H9 (cell line): ENCODE results near the gene TBX21. TPM values are rescaled to one million over a fixed set of nuclear protein-coding genes. Genes with fewer than 3 reads are reported as not detected.

Source experiments
- DNase-seq: peaks from one replicate; pipeline ENCODE4 v3.0.0-alpha.2; 2017
- H2AFZ ChIP-seq: one replicate; pipeline ENCODE4 v1.6.1; 2013; ENCODE audit warnings: mild to moderate bottlenecking, low read length, control low read depth, moderate library complexity
- H2AK5ac ChIP-seq: 2 replicates; pipeline ENCODE4 v1.6.1; 2013; ENCODE audit warnings: low read length, control low read depth, mixed read lengths; ENCODE audit not compliant: insufficient read length
- H2BK120ac ChIP-seq: one replicate; pipeline ENCODE4 v1.6.1; 2013; ENCODE audit warnings: low read depth, mild to moderate bottlenecking, low read length, control low read depth, inconsistent platforms; ENCODE audit not compliant: poor library complexity, severe bottlenecking
- H2BK12ac ChIP-seq: 2 replicates; pipeline ENCODE4 v1.6.1; 2013; ENCODE audit warnings: low read length, control low read depth, mixed read lengths, low read depth; ENCODE audit not compliant: insufficient read length
- H2BK15ac ChIP-seq: 2 replicates; pipeline ENCODE4 v1.6.1; 2013; ENCODE audit warnings: low read depth, low read length, control low read depth
- H2BK20ac ChIP-seq: one replicate; pipeline ENCODE4 v1.6.1; 2013; ENCODE audit warnings: low read depth, mild to moderate bottlenecking, low read length, control low read depth, inconsistent platforms; ENCODE audit not compliant: poor library complexity, severe bottlenecking
- H2BK5ac ChIP-seq: 2 replicates; pipeline ENCODE4 v1.6.1; 2013; ENCODE audit warnings: low read length, control low read depth, mixed read lengths; ENCODE audit not compliant: insufficient read length
- H3K14ac ChIP-seq: 2 replicates; pipeline ENCODE4 v1.6.1; 2013; ENCODE audit warnings: low read length, control low read depth; ENCODE audit not compliant: insufficient read depth
- H3K18ac ChIP-seq: 2 replicates; pipeline ENCODE4 v1.6.1; 2013; ENCODE audit warnings: low read depth, mild to moderate bottlenecking, mixed read lengths, low read length, control low read depth; ENCODE audit not compliant: insufficient read length
- H3K23ac ChIP-seq: 2 replicates; pipeline ENCODE4 v1.6.1; 2013; ENCODE audit warnings: low read length, control low read depth, mixed read lengths, low read depth; ENCODE audit not compliant: insufficient read length
- H3K23me2 ChIP-seq: 2 replicates; pipeline ENCODE4 v1.6.1; 2013; ENCODE audit warnings: low read depth, mild to moderate bottlenecking, mixed read lengths, low read length, control low read depth; ENCODE audit not compliant: insufficient read length, poor library complexity, severe bottlenecking
- H3K27ac ChIP-seq: 2 replicates; pipeline ENCODE4 v1.5.1; 2013; ENCODE audit warnings: low read length, control low read depth, mixed read lengths, low read depth; ENCODE audit not compliant: insufficient read length
- H3K27me3 ChIP-seq: 2 replicates; pipeline ENCODE4 v1.6.1; 2013; ENCODE audit warnings: low read length, control low read depth, inconsistent platforms; ENCODE audit not compliant: insufficient read depth
- H3K4ac ChIP-seq: 2 replicates; pipeline ENCODE4 v1.6.1; 2013; ENCODE audit warnings: low read depth, mild to moderate bottlenecking, control low read depth, inconsistent platforms, low read length, moderate library complexity
- H3K4me1 ChIP-seq: 2 replicates; pipeline ENCODE4 v1.6.1; 2013; ENCODE audit warnings: low read length, control low read depth, inconsistent platforms; ENCODE audit not compliant: insufficient read depth
- H3K4me2 ChIP-seq: 2 replicates; pipeline ENCODE4 v1.6.1; 2013; ENCODE audit warnings: low read length, control low read depth, mixed read lengths; ENCODE audit not compliant: insufficient read length, insufficient read depth
- H3K56ac ChIP-seq: 2 replicates; pipeline ENCODE4 v1.6.1; 2013; ENCODE audit warnings: low read depth, mild to moderate bottlenecking, mixed read lengths, low read length, control low read depth; ENCODE audit not compliant: insufficient read length
- H3K79me1 ChIP-seq: 2 replicates; pipeline ENCODE4 v1.6.1; 2013; ENCODE audit warnings: low read depth, mild to moderate bottlenecking, moderate library complexity, low read length, control low read depth, inconsistent platforms; ENCODE audit not compliant: insufficient read depth, poor library complexity, severe bottlenecking
- H3K79me2 ChIP-seq: 2 replicates; pipeline ENCODE4 v1.6.1; 2013; ENCODE audit warnings: low read length, control low read depth, inconsistent platforms; ENCODE audit not compliant: insufficient read depth
- H3K9ac ChIP-seq: 2 replicates; pipeline ENCODE4 v1.6.1; 2013; ENCODE audit warnings: low read length, control low read depth, mixed read lengths; ENCODE audit not compliant: insufficient read length; ENCODE audit errors: extremely low read depth
- H3K9me3 ChIP-seq: one replicate; pipeline ENCODE4 v1.6.1; 2013; ENCODE audit warnings: low read depth, low read length, inconsistent platforms; ENCODE audit not compliant: control insufficient read depth
- H3T11ph ChIP-seq: one replicate; pipeline ENCODE4 v1.6.1; 2013; ENCODE audit warnings: mild to moderate bottlenecking, low read length, control low read depth, inconsistent platforms
- H4K20me1 ChIP-seq: one replicate; pipeline ENCODE4 v1.6.1; 2013; ENCODE audit not compliant: control insufficient read depth, insufficient read length, insufficient read depth
- H4K5ac ChIP-seq: 2 replicates; pipeline ENCODE4 v1.6.1; 2013; ENCODE audit warnings: low read depth, mild to moderate bottlenecking, mixed read lengths, low read length, control low read depth; ENCODE audit not compliant: insufficient read length
- H4K8ac ChIP-seq: replicated peaks from 2 replicates; pipeline ENCODE4 v1.6.1; 2013; ENCODE audit warnings: low read length, control low read depth, mixed read lengths, low read depth; ENCODE audit not compliant: insufficient read length
- H4K91ac ChIP-seq: 2 replicates; pipeline ENCODE4 v1.6.1; 2013; ENCODE audit warnings: low read depth, mild to moderate bottlenecking, moderate library complexity, mixed read lengths, low read length, control low read depth; ENCODE audit not compliant: insufficient read length
- H3K27ac Mint-ChIP-seq, 3 experiments: 2 replicates in 2 of 3; 3 replicates in 1 of 3; pipeline ENCODE4 v1.8.0; 2020 to 2021; ENCODE audit warnings: mixed read lengths in 3 of 3, mild to moderate bottlenecking in 1 of 3, moderate library complexity in 1 of 3
- H3K27me3 Mint-ChIP-seq: 2 replicates; pipeline ENCODE4 v1.8.0; 2021; ENCODE audit warnings: low read depth, mild to moderate bottlenecking, moderate library complexity, mixed read lengths
- H3K36me3 Mint-ChIP-seq, 3 experiments: 2 replicates in 2 of 3; 3 replicates in 1 of 3; pipeline ENCODE4 v1.8.0; 2020 to 2021; ENCODE audit warnings: low read depth in 3 of 3, mixed read lengths in 3 of 3; ENCODE audit not compliant: insufficient read depth in 1 of 3
- H3K4me1 Mint-ChIP-seq, 2 experiments: 2 replicates each; pipeline ENCODE4 v1.8.0; 2020; ENCODE audit warnings: mixed read lengths in 2 of 2
- H3K4me3 Mint-ChIP-seq, 2 experiments: 2 replicates in 1 of 2; 3 replicates in 1 of 2; pipeline ENCODE4 v1.8.0; 2020 to 2021; ENCODE audit warnings: mild to moderate bottlenecking in 2 of 2, mixed read lengths in 2 of 2, moderate library complexity in 1 of 2
- H3K9me3 Mint-ChIP-seq, 2 experiments: 2 replicates in 1 of 2; 3 replicates in 1 of 2; pipeline ENCODE4 v1.8.0; 2020; ENCODE audit warnings: mild to moderate bottlenecking in 2 of 2, mixed read lengths in 2 of 2, moderate library complexity in 1 of 2
- WGBS: extraction: QIAGEN DNeasy Blood & Tissue Kit; methylation state at CpG from one replicate; pipeline ENCODE4 v1.1.7; 2013; ENCODE audit warnings: missing lambda C conversion rate, low lambda C conversion rate, mixed read lengths; ENCODE audit not compliant: insufficient read length; ENCODE audit errors: extremely low coverage; 5-methylcytosine and 5-hydroxymethylcytosine counted together
- total RNA-seq: library from RNA; stranded (reverse); gene quantifications from 2 replicates; pipeline ENCODE4 v1.2.1, GENCODE V29; 2021
- TF ChIP-seq, protein P1 (sequence below): fragments of 200-600 bp; sonication (generic); conservative IDR thresholded peaks from 3 replicates; pipeline ENCODE4 v1.8.0; 2021; ENCODE audit warnings: antibody characterized with exemption, mild to moderate bottlenecking

TBX21 gene
- total RNA-seq, 1 experiment from 2014 or later: not detected

DNA sequence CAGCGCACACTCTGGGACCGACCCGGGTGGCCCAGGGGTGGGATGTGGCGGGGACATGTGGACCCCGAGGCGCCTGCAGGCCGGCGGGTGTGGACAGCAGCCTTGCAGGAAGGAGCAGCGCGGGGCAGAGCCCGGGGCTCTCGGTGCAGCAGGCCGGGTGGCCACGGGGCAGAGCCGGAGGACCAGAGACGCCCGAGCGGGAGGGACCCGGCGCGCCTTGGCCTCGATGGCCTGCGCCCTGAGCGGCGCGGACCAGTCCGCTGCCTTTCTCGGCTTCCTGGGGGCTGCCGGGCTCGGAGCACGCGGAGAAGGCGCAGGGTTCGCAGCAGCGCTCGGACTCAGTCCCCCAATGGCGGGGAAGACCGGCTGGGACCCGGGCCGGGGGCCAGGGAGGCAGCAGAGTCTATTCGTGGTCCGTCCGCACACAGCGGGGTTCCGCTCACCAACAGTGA, 45.2 kb downstream of the TBX21 start:
- Mint-ChIP-seq H3K9me3 (no peaks in the 10 kb centered on the region), H3K27me3 (peaks cover 58% of the 10 kb centered on the region), H3K4me1 (no peaks in the 10 kb centered on the region), H3K27ac (peak overlapping the region in 1 of 3 experiments; percentile 11; a peak in 1 of 7 replicates), H3K36me3 (no peaks in the 10 kb centered on the region), H3K4me3 (no peak overlapping the region)
- no peak overlapping the region for H2AFZ ChIP-seq
- no peak overlapping the region for H2BK15ac ChIP-seq
- H3K4ac ChIP-seq: no peak overlapping the region
- no peak overlapping the region for H3K4me2 ChIP-seq
- H3K27ac ChIP-seq: no peak overlapping the region
- H3K23ac ChIP-seq: no peak overlapping the region
- no peak overlapping the region for H2BK5ac ChIP-seq
- H2BK20ac ChIP-seq: no peak overlapping the region
- no peaks in the 10 kb centered on the region for H4K20me1 ChIP-seq
- H3K79me1 ChIP-seq: no peaks in the 10 kb centered on the region
- no peak overlapping the region for H4K91ac ChIP-seq
- no peak overlapping the region for H3T11ph ChIP-seq
- H3K23me2 ChIP-seq: no peaks in the 10 kb centered on the region
- H4K5ac ChIP-seq: no peak overlapping the region
- no peaks in the 10 kb centered on the region for H3K4me1 ChIP-seq
- WGBS: no CpG with 5 or more reads among the region's 45 CpGs
- H3K56ac ChIP-seq: no peak overlapping the region
- H3K9me3 ChIP-seq: no peaks in the 10 kb centered on the region
- H2AK5ac ChIP-seq: no peak overlapping the region
- H3K79me2 ChIP-seq: no peaks in the 10 kb centered on the region
- H3K18ac ChIP-seq: no peak overlapping the region
- H3K9ac ChIP-seq: no peak overlapping the region
- peak; percentile 46 for DNase-seq
- no peak overlapping the region for H3K14ac ChIP-seq
- H2BK12ac ChIP-seq: no peak overlapping the region
- TF ChIP-seq, protein P1, sequence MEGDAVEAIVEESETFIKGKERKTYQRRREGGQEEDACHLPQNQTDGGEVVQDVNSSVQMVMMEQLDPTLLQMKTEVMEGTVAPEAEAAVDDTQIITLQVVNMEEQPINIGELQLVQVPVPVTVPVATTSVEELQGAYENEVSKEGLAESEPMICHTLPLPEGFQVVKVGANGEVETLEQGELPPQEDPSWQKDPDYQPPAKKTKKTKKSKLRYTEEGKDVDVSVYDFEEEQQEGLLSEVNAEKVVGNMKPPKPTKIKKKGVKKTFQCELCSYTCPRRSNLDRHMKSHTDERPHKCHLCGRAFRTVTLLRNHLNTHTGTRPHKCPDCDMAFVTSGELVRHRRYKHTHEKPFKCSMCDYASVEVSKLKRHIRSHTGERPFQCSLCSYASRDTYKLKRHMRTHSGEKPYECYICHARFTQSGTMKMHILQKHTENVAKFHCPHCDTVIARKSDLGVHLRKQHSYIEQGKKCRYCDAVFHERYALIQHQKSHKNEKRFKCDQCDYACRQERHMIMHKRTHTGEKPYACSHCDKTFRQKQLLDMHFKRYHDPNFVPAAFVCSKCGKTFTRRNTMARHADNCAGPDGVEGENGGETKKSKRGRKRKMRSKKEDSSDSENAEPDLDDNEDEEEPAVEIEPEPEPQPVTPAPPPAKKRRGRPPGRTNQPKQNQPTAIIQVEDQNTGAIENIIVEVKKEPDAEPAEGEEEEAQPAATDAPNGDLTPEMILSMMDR: no peak
- no peak overlapping the region for H4K8ac ChIP-seq
- H3K27me3 ChIP-seq: peaks cover 2% of the 10 kb centered on the region; the same call in 1 of the 2 replicates
- no peak overlapping the region for H2BK120ac ChIP-seq
